ENCODE results near the gene PCID2. TPM values are rescaled to one million over a fixed set of nuclear protein-coding genes. Genes with fewer than 3 reads are reported as not detected.

Gene PCID2
- total RNA-seq, 1 donor from 2014 or later = 51.2 TPM

GRCh38 chr13:113231306-113232207 is 23.1 kb upstream of the PCID2 start:
- TF ChIP-seq CTCF (IDR thresholded peaks at IDR 0.05; ENCODE audit: unreplicated experiment) = no peak
- DNase-seq (ENCODE audit: low spot score in 2 of 2, unreplicated experiment in 2 of 2) = no peak
- Mint-ChIP-seq H3K27ac (no peak overlapping the region), H3K4me3 (no peak overlapping the region), H3K4me1 (no peaks in the 10 kb centered on the region), H3K36me3 (peaks cover 27% of the 10 kb centered on the region), H3K27me3 (ENCODE audit: low read depth) (no peaks in the 10 kb centered on the region), H3K9me3 (no peaks in the 10 kb centered on the region)

DNA sequence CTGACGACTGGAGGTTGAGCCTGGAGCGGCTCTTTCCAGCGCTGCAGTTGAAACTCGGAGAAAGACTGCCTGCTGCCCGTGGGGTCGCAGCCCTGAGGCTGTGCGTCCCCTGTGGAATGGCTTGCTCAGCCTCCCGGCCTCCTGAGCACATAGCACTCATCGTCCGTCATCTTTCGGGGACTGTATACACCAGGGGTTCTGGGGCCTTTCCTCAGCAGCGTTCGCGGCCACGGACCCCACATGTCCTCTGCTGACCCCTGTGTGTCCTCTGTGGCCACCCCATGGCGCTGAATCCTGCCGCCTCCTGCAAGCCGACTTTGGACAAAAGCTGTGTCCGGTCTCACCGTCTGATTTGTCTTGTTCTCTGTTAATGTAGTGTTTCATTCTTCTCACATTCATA is 21.3 kb upstream of the PCID2 start:
- Mint-ChIP-seq H3K27ac (peak overlapping the region; percentile 11), H3K36me3 (peaks cover 28% of the 10 kb centered on the region), H3K9me3 (no peaks in the 10 kb centered on the region), H3K27me3 (ENCODE audit: low read depth) (no peaks in the 10 kb centered on the region), H3K4me3 (no peak overlapping the region), H3K4me1 (peaks cover 2% of the 10 kb centered on the region)
- no peak for DNase-seq (ENCODE audit: low spot score in 2 of 2, unreplicated experiment in 2 of 2)
- TF ChIP-seq CTCF (IDR thresholded peaks at IDR 0.05; ENCODE audit: unreplicated experiment) = no peak

- DNase-seq (ENCODE audit: low spot score in 2 of 2, unreplicated experiment in 2 of 2) = no peak
- no peak overlapping the region for H3K27ac Mint-ChIP-seq
These were observed 20.7 kb upstream of the PCID2 start for GRCh38 chr13:113229161-113229560.

GRCh38 chr13:113226873-113227450 is 18.5 kb upstream of the PCID2 start:
- Mint-ChIP-seq H3K27ac (peak overlapping the region; percentile 4), H3K4me3 (no peak overlapping the region), H3K27me3 (ENCODE audit: low read depth) (no peaks in the 10 kb centered on the region), H3K4me1 (peaks cover 8% of the 10 kb centered on the region), H3K36me3 (peaks cover 49% of the 10 kb centered on the region), H3K9me3 (no peaks in the 10 kb centered on the region)
- TF ChIP-seq CTCF (IDR thresholded peaks at IDR 0.05; ENCODE audit: unreplicated experiment) = no peak
- DNase-seq (ENCODE audit: low spot score in 2 of 2, unreplicated experiment in 2 of 2) = no peak

More at GRCh38 chr13:113229161-113229560, 20.7 kb upstream of the PCID2 start:
- Mint-ChIP-seq H3K4me1 (peaks cover 8% of the 10 kb centered on the region), H3K27me3 (ENCODE audit: low read depth) (no peaks in the 10 kb centered on the region), H3K36me3 (peaks cover 34% of the 10 kb centered on the region), H3K9me3 (no peaks in the 10 kb centered on the region), H3K4me3 (no peak overlapping the region)
- no peak for TF ChIP-seq CTCF (IDR thresholded peaks at IDR 0.05; ENCODE audit: unreplicated experiment)

DNA sequence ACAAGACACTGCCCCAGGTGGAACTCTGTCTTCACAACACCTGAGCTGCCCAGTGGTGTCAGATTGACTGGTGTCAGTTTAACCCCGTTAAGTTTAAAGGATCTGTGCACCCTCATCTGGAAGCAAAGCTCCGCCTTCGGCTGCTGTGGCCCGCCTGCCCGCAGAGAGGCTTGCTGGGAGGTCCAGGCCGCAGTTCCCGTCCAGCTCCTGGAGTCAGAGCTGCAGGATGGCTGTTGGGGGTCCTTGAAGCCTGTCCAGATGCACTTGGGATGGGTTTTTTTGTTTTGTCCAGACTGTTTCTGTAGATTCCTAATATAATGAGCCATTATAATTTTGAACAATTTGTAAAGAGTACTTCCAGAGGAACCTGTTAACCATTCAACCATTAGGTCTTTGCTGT is 17.0 kb upstream of the PCID2 start:
- no peaks in the 10 kb centered on the region for H3K9me3 Mint-ChIP-seq
- no peak for TF ChIP-seq CTCF (IDR thresholded peaks at IDR 0.05; ENCODE audit: unreplicated experiment)
- H3K27ac Mint-ChIP-seq = no peak overlapping the region
- peaks cover 55% of the 10 kb centered on the region for H3K36me3 Mint-ChIP-seq
- peaks cover 8% of the 10 kb centered on the region for H3K4me1 Mint-ChIP-seq
- no peak overlapping the region for H3K4me3 Mint-ChIP-seq
- H3K27me3 Mint-ChIP-seq (ENCODE audit: low read depth) = no peaks in the 10 kb centered on the region
- DNase-seq (ENCODE audit: low spot score in 2 of 2, unreplicated experiment in 2 of 2) = no peak
